B cell (primary cell): ENCODE results near the gene FLNB.

Experiments
- EZH2 ChIP-seq: IDR thresholded peaks from 2 replicates; pipeline ENCODE4 v1.6.1; 2012; ENCODE audit warnings: borderline replicate concordance, low read depth, mild to moderate bottlenecking, moderate library complexity, low read length; ENCODE audit not compliant: insufficient read depth, poor library complexity, severe bottlenecking
- TF ChIP-seq, protein P1 (sequence below): fragments of 200-600 bp; IDR thresholded peaks from one replicate; pipeline ENCODE4 v1.8.0; 2022; ENCODE audit warnings: antibody characterized with exemption, mild to moderate bottlenecking

DNA sequence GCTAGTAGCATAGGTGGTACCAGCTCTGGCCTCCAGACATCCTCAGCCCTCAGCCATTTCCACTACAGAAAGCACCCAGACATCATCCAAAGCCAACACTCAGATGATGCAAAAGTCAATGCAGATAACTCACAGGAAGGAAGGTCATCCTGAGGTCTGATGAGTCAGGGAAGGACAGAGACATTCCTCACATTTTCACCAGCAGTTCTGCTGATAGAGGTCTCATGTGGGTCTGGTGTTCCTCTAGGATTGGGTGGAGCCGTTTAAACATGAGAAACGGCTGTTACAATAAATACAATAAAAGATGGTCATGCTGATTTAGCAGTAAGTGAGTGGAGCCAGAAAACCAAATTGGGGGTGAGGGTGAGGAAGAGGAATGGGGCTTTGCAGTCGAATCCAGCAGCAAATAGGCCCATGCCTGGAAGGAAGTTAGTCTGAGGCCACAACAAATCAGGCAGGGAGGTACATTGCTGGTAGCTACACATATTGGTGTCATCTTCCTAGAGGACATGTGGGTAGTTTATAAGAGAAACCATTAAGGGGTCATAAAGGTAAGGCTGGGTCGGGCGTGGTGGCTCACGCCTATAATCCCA is 33.3 kb upstream of the FLNB start:
- TF ChIP-seq, protein P1, sequence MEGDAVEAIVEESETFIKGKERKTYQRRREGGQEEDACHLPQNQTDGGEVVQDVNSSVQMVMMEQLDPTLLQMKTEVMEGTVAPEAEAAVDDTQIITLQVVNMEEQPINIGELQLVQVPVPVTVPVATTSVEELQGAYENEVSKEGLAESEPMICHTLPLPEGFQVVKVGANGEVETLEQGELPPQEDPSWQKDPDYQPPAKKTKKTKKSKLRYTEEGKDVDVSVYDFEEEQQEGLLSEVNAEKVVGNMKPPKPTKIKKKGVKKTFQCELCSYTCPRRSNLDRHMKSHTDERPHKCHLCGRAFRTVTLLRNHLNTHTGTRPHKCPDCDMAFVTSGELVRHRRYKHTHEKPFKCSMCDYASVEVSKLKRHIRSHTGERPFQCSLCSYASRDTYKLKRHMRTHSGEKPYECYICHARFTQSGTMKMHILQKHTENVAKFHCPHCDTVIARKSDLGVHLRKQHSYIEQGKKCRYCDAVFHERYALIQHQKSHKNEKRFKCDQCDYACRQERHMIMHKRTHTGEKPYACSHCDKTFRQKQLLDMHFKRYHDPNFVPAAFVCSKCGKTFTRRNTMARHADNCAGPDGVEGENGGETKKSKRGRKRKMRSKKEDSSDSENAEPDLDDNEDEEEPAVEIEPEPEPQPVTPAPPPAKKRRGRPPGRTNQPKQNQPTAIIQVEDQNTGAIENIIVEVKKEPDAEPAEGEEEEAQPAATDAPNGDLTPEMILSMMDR = no peak
- no peak for TF ChIP-seq EZH2
